GM19351 (cell line): ENCODE measurements around the gene CHRNG.
"Not testable (repeated sequence)": the region's sequence is repeated elsewhere in the genome, so short reads cannot be mapped to it uniquely, and the experiment has no call there.

Experiments
- ATAC-seq: cut with Tn5 transposase; IDR thresholded peaks from one replicate; pipeline ENCODE4 v1.9.1; 2021; ENCODE audit warnings: mild to moderate bottlenecking, moderate library complexity; ENCODE audit not compliant: unreplicated experiment

CHRNG gene

GRCh38 chr2:232527905-232528470, 11.5 kb upstream of the CHRNG start:
- ATAC-seq: no peak

- ATAC-seq: no peak
Measured at GRCh38 chr2:232528746-232529460, 10.6 kb upstream of the CHRNG start.

GRCh38 chr2:232529806-232530547, 9.5 kb upstream of the CHRNG start:
- no peak for ATAC-seq

GRCh38 chr2:232530626-232531260, 8.7 kb upstream of the CHRNG start:
- ATAC-seq: no peak

- no peak for ATAC-seq
Measured at GRCh38 chr2:232532419-232532818, 7.1 kb upstream of the CHRNG start.

GRCh38 chr2:232532821-232533220, 6.7 kb upstream of the CHRNG start:
- not testable (repeated sequence) for ATAC-seq

GRCh38 chr2:232533944-232534710, 5.4 kb upstream of the CHRNG start:
- no peak for ATAC-seq

GRCh38 chr2:232534940-232535651, 4.4 kb upstream of the CHRNG start:
- ATAC-seq: no peak

GRCh38 chr2:232535761-232536530, 3.5 kb upstream of the CHRNG start:
- no peak for ATAC-seq

- ATAC-seq: no peak
Measured at GRCh38 chr2:232537079-232537478, 2.4 kb upstream of the CHRNG start.

GRCh38 chr2:232537499-232537898, 2.0 kb upstream of the CHRNG start:
- no peak for ATAC-seq

- no peak for ATAC-seq
Measured at GRCh38 chr2:232538671-232539070, 821 bp upstream of the CHRNG start.

GRCh38 chr2:232540441-232541041, 1.0 kb downstream of the CHRNG start:
- no peak for ATAC-seq

- no peak for ATAC-seq
Measured at GRCh38 chr2:232541195-232541960, 1.9 kb downstream of the CHRNG start.

- ATAC-seq: no peak
Measured at GRCh38 chr2:232541961-232542714, 2.6 kb downstream of the CHRNG start.

- ATAC-seq: no peak
Measured at GRCh38 chr2:232542715-232543467, 3.4 kb downstream of the CHRNG start.

- no peak for ATAC-seq
Measured at GRCh38 chr2:232543491-232543890, 4.0 kb downstream of the CHRNG start.
